Measurements from ENCODE around the gene CHEK2. TPM values are rescaled to one million over a fixed set of nuclear protein-coding genes. Genes with fewer than 3 reads are reported as not detected.

The CHEK2 gene
- total RNA-seq, 1 experiment from 2014 or later, result 61.1 TPM

- no peak overlapping the region for H2BK12ac ChIP-seq (ENCODE audit: insufficient read length, low read depth, low read length)
- no peak overlapping the region for H2BK20ac ChIP-seq (ENCODE audit: low read depth, low read length, poor library complexity, severe bottlenecking)
- no peak overlapping the region for H2AFZ ChIP-seq (ENCODE audit: low read length)
- no peak overlapping the region for H3K27ac ChIP-seq (ENCODE audit: insufficient read length, low read depth, low read length)
- H3K4me2 ChIP-seq (ENCODE audit: insufficient read depth, insufficient read length, low read length), result no peak overlapping the region
- H4K5ac ChIP-seq (ENCODE audit: insufficient read length, low read depth, low read length), result no peak overlapping the region
- H3K18ac ChIP-seq (ENCODE audit: insufficient read length, low read depth, low read length), result no peak overlapping the region
- no peak overlapping the region for H3K9ac ChIP-seq (ENCODE audit: extremely low read depth, insufficient read length, low read length)
- H3K23me2 ChIP-seq (ENCODE audit: insufficient read length, low read depth, low read length, poor library complexity, severe bottlenecking), result no peaks in the 10 kb centered on the region
- H4K91ac ChIP-seq (ENCODE audit: insufficient read length, low read depth, low read length), result no peak overlapping the region
- no peak overlapping the region for H2BK5ac ChIP-seq (ENCODE audit: insufficient read length, low read length)
- H3K4ac ChIP-seq (ENCODE audit: low read depth, low read length), result no peak overlapping the region
- H3K27ac Mint-ChIP-seq, result no peak overlapping the region
- H3K27me3 Mint-ChIP-seq (ENCODE audit: low read depth), result no peaks in the 10 kb centered on the region
- H3K9me3 ChIP-seq (ENCODE audit: control insufficient read depth, low read depth, low read length), result no peaks in the 10 kb centered on the region
- H2BK120ac ChIP-seq (ENCODE audit: low read depth, low read length, poor library complexity, severe bottlenecking), result no peak overlapping the region
- H3K4me3 Mint-ChIP-seq, result no peak overlapping the region
- no peaks in the 10 kb centered on the region for H3K79me2 ChIP-seq (ENCODE audit: insufficient read depth, low read length)
- H2BK15ac ChIP-seq (ENCODE audit: low read depth, low read length), result no peak overlapping the region
- no CpG with 5 or more reads among the region's 4 CpGs for WGBS (ENCODE audit: extremely low coverage, insufficient read length, low lambda C conversion rate)
- H3K14ac ChIP-seq (ENCODE audit: insufficient read depth, low read length), result no peak overlapping the region
- no peak overlapping the region for H2AK5ac ChIP-seq (ENCODE audit: insufficient read length, low read length)
- DNase-seq, result no peak
- no peaks in the 10 kb centered on the region for H4K20me1 ChIP-seq (ENCODE audit: control insufficient read depth, insufficient read depth, insufficient read length)
- H3K23ac ChIP-seq (ENCODE audit: insufficient read length, low read depth, low read length), result no peak overlapping the region
- H4K8ac ChIP-seq (replicated peaks; ENCODE audit: insufficient read length, low read depth, low read length), result no peak overlapping the region
- H3K79me1 ChIP-seq (ENCODE audit: insufficient read depth, low read depth, low read length, poor library complexity, severe bottlenecking), result peaks cover 9% of the 10 kb centered on the region
- no peak for TF ChIP-seq CTCF (conservative IDR thresholded peaks at IDR 0.05)
- no peaks in the 10 kb centered on the region for H3K4me1 ChIP-seq (ENCODE audit: insufficient read depth, low read length)
- peaks cover 34 to 71% (median 69%) of the 10 kb centered on the region in 3 experiments; a peak in 6 of 7 replicates for H3K36me3 Mint-ChIP-seq (ENCODE audit: insufficient read depth in 1 of 3, low read depth in 3 of 3)
- no peaks in the 10 kb centered on the region for H3K4me1 Mint-ChIP-seq
- H3K56ac ChIP-seq (ENCODE audit: insufficient read length, low read depth, low read length), result no peak overlapping the region
- H3K9me3 Mint-ChIP-seq, result no peaks in the 10 kb centered on the region
- H3K27me3 ChIP-seq (ENCODE audit: insufficient read depth, low read length), result no peaks in the 10 kb centered on the region
- no peak overlapping the region for H3T11ph ChIP-seq (ENCODE audit: low read length)
These were observed 42.4 kb upstream of the CHEK2 start for GRCh38 chr22:28783786-28784671.

Data from H9 (cell line).